Neural cell (in vitro differentiated cells): ENCODE data around the gene FAM219B.

ENCODE experiments used
- CTCF ChIP-seq: fragments of 450-650 bp; IDR thresholded peaks from 2 replicates; pipeline ENCODE4 v1.5.1; 2014; ENCODE audit warnings: antibody characterized with exemption, mild to moderate bottlenecking, moderate library complexity; ENCODE audit not compliant: poor library complexity, severe bottlenecking
- EZH2 ChIP-seq: fragments of 200-600, 300-800 bp; shearing (Covaris generic), sonication (generic); IDR thresholded peaks from 2 replicates; pipeline ENCODE4 v1.6.1; 2014; ENCODE audit warnings: antibody characterized with exemption, low read length, borderline replicate concordance, mild to moderate bottlenecking; ENCODE audit not compliant: insufficient read depth, poor library complexity, severe bottlenecking
- MXI1 ChIP-seq: fragments of 450-650 bp; conservative IDR thresholded peaks from 2 replicates; pipeline ENCODE4 v1.6.1; 2014; ENCODE audit warnings: antibody characterized with exemption, mild to moderate bottlenecking; ENCODE audit not compliant: poor library complexity, severe bottlenecking
- POLR2AphosphoS5 ChIP-seq: IDR thresholded peaks from 2 replicates; pipeline ENCODE4 v1.6.1; 2012
- SMC3 ChIP-seq: fragments of 450-650 bp; conservative IDR thresholded peaks from 2 replicates; pipeline ENCODE4 v1.6.1; 2014; ENCODE audit warnings: antibody characterized with exemption, mild to moderate bottlenecking, moderate library complexity; ENCODE audit not compliant: poor library complexity
- TAF1 ChIP-seq: IDR thresholded peaks from 2 replicates; pipeline ENCODE4 v1.6.1; 2012; ENCODE audit warnings: low read depth

GRCh38 chr15:74893627-74894026 lies 13.0 kb downstream of the FAM219B start:
- TF ChIP-seq POLR2AphosphoS5 (no peak), CTCF (no peak), TAF1 (no peak), EZH2 (no peak), SMC3 (no peak), MXI1 (no peak)
